Naive thymus-derived CD8-positive, alpha-beta T cell (primary cell): ENCODE results near the gene CLMN. TPM values are rescaled to one million over a fixed set of nuclear protein-coding genes. Genes with fewer than 3 reads are reported as not detected.

ENCODE experiments used
- ATAC-seq, 2 donors: fragments of 150-1000 bp; cut with Tn5 transposase in 1 of 2; sonication (Bioruptor Pico), chemical (Tn5 transposase) in 1 of 2; 1 replicate in 1 of 2; 2 replicates in 1 of 2; pipeline ENCODE4 v1.10.0; 2021; ENCODE audit warnings: mild to moderate bottlenecking in 2 of 2, moderate library complexity in 2 of 2
- POLR2A ChIA-PET: fragments of 350-600 bp; sonication (Branson Sonifier 250); formaldehyde crosslinking; loops from one replicate; lab custom pipeline; 2021; ENCODE audit warnings: antibody characterized with exemption; lab: Charles Lee
- DNase-seq, 10 donors: peaks; one replicate each; pipeline versions ENCODE4 v3.0.0 to v3.0.0-alpha.2; 2020 to 2022
- H3K27ac Mint-ChIP-seq, 10 donors: one replicate each; pipeline ENCODE4 v1.8.0; 2020 to 2022; ENCODE audit warnings: mild to moderate bottlenecking in 10 of 10, mixed read lengths in 10 of 10, moderate library complexity in 4 of 10, inconsistent platforms in 1 of 10
- H3K27me3 Mint-ChIP-seq, 5 donors: one replicate each; pipeline ENCODE4 v1.8.0; 2021 to 2022; ENCODE audit warnings: mixed read lengths in 5 of 5
- H3K36me3 Mint-ChIP-seq, 3 donors: one replicate each; pipeline ENCODE4 v1.8.0; 2020 to 2022; ENCODE audit warnings: mixed read lengths in 3 of 3, mild to moderate bottlenecking in 2 of 3, inconsistent platforms in 1 of 3
- H3K4me1 Mint-ChIP-seq, 4 donors: one replicate each; pipeline ENCODE4 v1.8.0; 2021 to 2022; ENCODE audit warnings: mixed read lengths in 4 of 4
- H3K4me3 Mint-ChIP-seq, 10 donors: one replicate each; pipeline ENCODE4 v1.8.0; 2020 to 2022; ENCODE audit warnings: mild to moderate bottlenecking in 10 of 10, mixed read lengths in 10 of 10, moderate library complexity in 6 of 10, inconsistent platforms in 1 of 10
- H3K9me3 Mint-ChIP-seq, 9 donors: one replicate each; pipeline ENCODE4 v1.8.0; 2020 to 2022; ENCODE audit warnings: mixed read lengths in 9 of 9, mild to moderate bottlenecking in 3 of 9, inconsistent platforms in 1 of 9, moderate library complexity in 1 of 9
- polyA plus RNA-seq, 3 donors: library from polyadenylated mRNA; unstranded; fragments of 300-500 nt; fragmentation: Illumina TruSeq; gene quantifications; one replicate each; pipeline ENCODE4 v1.2.3, GENCODE V29; 2021
- total RNA-seq, 8 experiments: library from RNA in 2 of 8; stranded (reverse) in 2 of 8; gene quantifications; one replicate each; pipeline ENCODE4 v1.2.3 and lab custom pipeline; 2021 to 2026

CLMN gene
- total and polyA plus RNA-seq, 5 experiments from 2014 or later = 0.07 to 2.2 (median 0.32) TPM

- H3K9me3 Mint-ChIP-seq = no peaks in the 10 kb centered on the region
- no peak overlapping the region for H3K4me3 Mint-ChIP-seq
- H3K4me1 Mint-ChIP-seq = peaks cover 0 to 5% (median 5%) of the 10 kb centered on the region in 4 donors
- POLR2A ChIA-PET = no interaction called here
- H3K36me3 Mint-ChIP-seq = no peaks in the 10 kb centered on the region
- H3K27me3 Mint-ChIP-seq = no peaks in the 10 kb centered on the region
- ATAC-seq (no peak), DNase-seq (no peak)
- H3K27ac Mint-ChIP-seq = no peak overlapping the region
These were observed 146.2 kb downstream of the CLMN start for GRCh38 chr14:95173518-95173917.

GRCh38 chr14:95167177-95167576 is 152.5 kb downstream of the CLMN start:
- Mint-ChIP-seq H3K4me3 (no peak overlapping the region), H3K27me3 (no peaks in the 10 kb centered on the region), H3K9me3 (peaks cover 8 to 32% (median 19%) of the 10 kb centered on the region in 9 donors), H3K4me1 (peaks cover 0 to 5% (median 1%) of the 10 kb centered on the region in 4 donors), H3K36me3 (peaks cover 0 to 22% (median 20%) of the 10 kb centered on the region in 3 donors), H3K27ac (no peak overlapping the region)
- DNase-seq (no peak), ATAC-seq (no peak)
- POLR2A ChIA-PET = no interaction called here

GRCh38 chr14:95165517-95165916 is 154.2 kb downstream of the CLMN start:
- DNase-seq (no peak), ATAC-seq (no peak)
- Mint-ChIP-seq H3K4me3 (no peak overlapping the region), H3K27me3 (no peaks in the 10 kb centered on the region), H3K4me1 (peaks cover 0 to 5% (median 2%) of the 10 kb centered on the region in 4 donors), H3K36me3 (peaks cover 0 to 22% (median 20%) of the 10 kb centered on the region in 3 donors), H3K27ac (no peak overlapping the region), H3K9me3 (peaks cover 8 to 32% (median 19%) of the 10 kb centered on the region in 9 donors)
- POLR2A ChIA-PET = no interaction called here

- peaks cover 0 to 5% (median 2%) of the 10 kb centered on the region in 4 donors for H3K4me1 Mint-ChIP-seq
- peaks cover 0 to 22% (median 20%) of the 10 kb centered on the region in 3 donors for H3K36me3 Mint-ChIP-seq
- POLR2A ChIA-PET = no interaction called here
- no peak for DNase-seq
- no peak overlapping the region for H3K4me3 Mint-ChIP-seq
- peaks cover 8 to 32% (median 19%) of the 10 kb centered on the region in 9 donors for H3K9me3 Mint-ChIP-seq
- no peak for ATAC-seq
- no peak overlapping the region for H3K27ac Mint-ChIP-seq
- H3K27me3 Mint-ChIP-seq = no peaks in the 10 kb centered on the region
These were observed 155.2 kb downstream of the CLMN start for GRCh38 chr14:95164506-95164905.

- DNase-seq = no peak
- Mint-ChIP-seq H3K27me3 (no peaks in the 10 kb centered on the region), H3K36me3 (peaks cover 0 to 22% (median 20%) of the 10 kb centered on the region in 3 donors), H3K4me3 (no peak overlapping the region), H3K9me3 (peaks cover 8 to 32% (median 19%) of the 10 kb centered on the region in 9 donors), H3K27ac (peak overlapping the region in 1 of 10 donors; percentile 37), H3K4me1 (peaks cover 0 to 7% (median 4%) of the 10 kb centered on the region in 4 donors)
- ATAC-seq = no peak
- POLR2A ChIA-PET = no interaction called here
These were observed 156.0 kb downstream of the CLMN start for GRCh38 chr14:95163666-95164065.

GRCh38 chr14:95163132-95163531 is 156.6 kb downstream of the CLMN start:
- peaks cover 8 to 31% (median 19%) of the 10 kb centered on the region in 9 donors for H3K9me3 Mint-ChIP-seq
- no peaks in the 10 kb centered on the region for H3K27me3 Mint-ChIP-seq
- ATAC-seq = no peak
- H3K36me3 Mint-ChIP-seq = peaks cover 0 to 20% (median 18%) of the 10 kb centered on the region in 3 donors
- POLR2A ChIA-PET = no interaction called here
- DNase-seq = no peak
- peak overlapping the region in 1 of 10 donors; percentile 4 for H3K27ac Mint-ChIP-seq
- no peak overlapping the region for H3K4me3 Mint-ChIP-seq
- H3K4me1 Mint-ChIP-seq = peaks cover 3 to 13% (median 5%) of the 10 kb centered on the region in 4 donors

- Mint-ChIP-seq H3K9me3 (peaks cover 8 to 30% (median 17%) of the 10 kb centered on the region in 9 donors), H3K4me1 (peaks cover 7 to 17% (median 10%) of the 10 kb centered on the region in 4 donors), H3K27ac (peak overlapping the region in 1 of 10 donors; percentile 4), H3K27me3 (no peaks in the 10 kb centered on the region), H3K4me3 (no peak overlapping the region), H3K36me3 (peaks cover 0 to 17% (median 15%) of the 10 kb centered on the region in 3 donors)
- POLR2A ChIA-PET = no interaction called here
- DNase-seq (no peak), ATAC-seq (no peak)
These were observed 157.1 kb downstream of the CLMN start for GRCh38 chr14:95162641-95163040.

GRCh38 chr14:95157327-95158189 is 162.2 kb downstream of the CLMN start, which contains the start of gene DICER1:
TSS of gene DICER1 (minus strand) at chr14:95157529. CDS start at chr14:95133458, 24,071 bp downstream.
- H3K4me1 Mint-ChIP-seq = peaks cover 26 to 49% (median 45%) of the 10 kb centered on the region in 4 donors
- DNase-seq (peak; percentile 87 to 99 (median 95)), ATAC-seq (peak; percentile 79 to 80)
- H3K27ac Mint-ChIP-seq = peak within 1 kb of the TSS; percentile 97 to 100 (median 100)
- H3K4me3 Mint-ChIP-seq = peak within 1 kb of the TSS; percentile 96 to 100 (median 98)
- H3K9me3 Mint-ChIP-seq = no peaks in the 10 kb centered on the region
- no peaks in the 10 kb centered on the region for H3K27me3 Mint-ChIP-seq
- peaks cover 0 to 2% (median 1%) of the 10 kb centered on the region in 3 donors for H3K36me3 Mint-ChIP-seq
- POLR2A ChIA-PET = interaction anchor here (0.6 to 1.9 kb wide), 6 partner anchors 8 to 1078 kb away, joined by 3 to 7 read pairs (median 4); partner anchors contain the start of gene GLRX5

GRCh38 chr14:95157048-95157326 is 162.7 kb downstream of the CLMN start:
- DNase-seq (no peak), ATAC-seq (peak; percentile 40 to 41)
- Mint-ChIP-seq H3K36me3 (peaks cover 0 to 2% (median 1%) of the 10 kb centered on the region in 3 donors), H3K9me3 (no peaks in the 10 kb centered on the region), H3K4me1 (peaks cover 27 to 55% (median 51%) of the 10 kb centered on the region in 4 donors), H3K27me3 (no peaks in the 10 kb centered on the region), H3K27ac (peak overlapping the region in 5 of 10 donors; percentile 97 to 100 (median 100)), H3K4me3 (peak overlapping the region; percentile 96 to 100 (median 98))
- POLR2A ChIA-PET = interaction anchor here (0.9 to 1.9 kb wide), 3 partner anchors 363 to 1077 kb away, joined by 4 to 7 read pairs (median 6); partner anchors contain the start of gene GLRX5

- Mint-ChIP-seq H3K27ac (peak overlapping the region; percentile 66 to 94 (median 80)), H3K27me3 (no peaks in the 10 kb centered on the region), H3K4me1 (peaks cover 30 to 61% (median 57%) of the 10 kb centered on the region in 4 donors), H3K9me3 (no peaks in the 10 kb centered on the region), H3K36me3 (peaks cover 0 to 2% (median 1%) of the 10 kb centered on the region in 3 donors), H3K4me3 (peak overlapping the region; percentile 79 to 96 (median 82))
- peak; percentile 15 to 21 for ATAC-seq
- POLR2A ChIA-PET = interaction anchor here (0.9 to 1.9 kb wide), 3 partner anchors 363 to 1077 kb away, joined by 4 to 7 read pairs (median 6); partner anchors contain the start of gene GLRX5
- peak in 4 of 10 donors; percentile 10 to 69 (median 26) for DNase-seq
These were observed 163.3 kb downstream of the CLMN start for GRCh38 chr14:95156161-95157047.

- DNase-seq (no peak), ATAC-seq (no peak)
- peaks cover 34 to 73% (median 69%) of the 10 kb centered on the region in 4 donors for H3K4me1 Mint-ChIP-seq
- H3K27ac Mint-ChIP-seq = peak overlapping the region; percentile 50 to 91 (median 76)
- peak overlapping the region; percentile 79 to 96 (median 82) for H3K4me3 Mint-ChIP-seq
- H3K27me3 Mint-ChIP-seq = no peaks in the 10 kb centered on the region
- POLR2A ChIA-PET = no interaction called here
- no peaks in the 10 kb centered on the region for H3K9me3 Mint-ChIP-seq
- peaks cover 0 to 2% (median 1%) of the 10 kb centered on the region in 3 donors for H3K36me3 Mint-ChIP-seq
These were observed 164.7 kb downstream of the CLMN start for GRCh38 chr14:95155045-95155444.

GRCh38 chr14:95153866-95154265 is 165.8 kb downstream of the CLMN start:
- POLR2A ChIA-PET = no interaction called here
- Mint-ChIP-seq H3K4me3 (peak overlapping the region in 7 of 10 donors; percentile 11 to 96 (median 81)), H3K4me1 (peaks cover 40 to 82% (median 78%) of the 10 kb centered on the region in 4 donors), H3K27ac (peak overlapping the region in 3 of 10 donors; percentile 0 to 15 (median 11)), H3K9me3 (no peaks in the 10 kb centered on the region), H3K36me3 (peaks cover 0 to 2% (median 1%) of the 10 kb centered on the region in 3 donors), H3K27me3 (no peaks in the 10 kb centered on the region)
- DNase-seq (no peak), ATAC-seq (no peak)
